Testis (tissue), 2 donors: ENCODE results near the gene RCOR1.

Experiments
- CTCF ChIP-seq, 3 experiments: fragments of 450-650 bp in 2 of 3; fragments of 200-600 bp in 1 of 3; sonication (generic) in 1 of 3; IDR thresholded peaks; one replicate each; pipeline ENCODE4 v1.5.1; 2016 to 2019; ENCODE audit warnings: antibody characterized with exemption in 3 of 3, mild to moderate bottlenecking in 2 of 3, moderate library complexity in 1 of 3
- POLR2A ChIP-seq: fragments of 450-650 bp; IDR thresholded peaks from one replicate; pipeline ENCODE4 v1.6.1; 2017; ENCODE audit warnings: antibody characterized with exemption, mild to moderate bottlenecking, moderate library complexity

- TF ChIP-seq CTCF (IDR thresholded peaks at IDR 0.05) (no peak), POLR2A (no peak)
Observed at GRCh38 chr14:102630881-102631280, 38.4 kb downstream of the RCOR1 start.
